Measurements from ENCODE around the gene LCAT.
A peak's percentile ranks its signal among the peaks of the same experiment; 100 is the strongest.
"Not testable (repeated sequence)": the region's sequence is repeated elsewhere in the genome, so short reads cannot be mapped to it uniquely, and the experiment has no call there.

The LCAT gene

DNA sequence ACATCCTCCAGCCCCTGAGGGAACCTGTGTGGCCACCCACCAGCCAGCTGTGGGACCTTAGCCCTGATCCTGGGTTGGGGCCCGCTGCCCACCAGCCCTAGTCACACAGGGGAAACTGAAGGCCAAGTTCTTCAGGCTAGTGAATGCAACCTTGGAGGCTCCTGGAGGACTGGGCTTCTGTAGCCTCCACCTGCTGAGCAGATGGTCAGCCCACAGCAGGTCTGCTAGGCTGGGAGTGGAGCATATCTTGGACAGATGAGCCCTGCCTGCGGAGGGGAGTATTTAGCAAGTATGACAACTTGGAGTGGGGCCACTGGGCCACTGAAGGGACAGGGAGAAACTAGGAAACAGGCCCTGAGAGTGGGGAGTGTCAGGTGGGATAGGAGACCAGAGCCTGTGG, 32.3 kb upstream of the LCAT start:
- Histone ChIP-seq H3K27ac (ENCODE audit: poor library complexity, severe bottlenecking) (no peak overlapping the region), H3K4me3 (ENCODE audit: severe bottlenecking) (no peak overlapping the region), H3K4me1 (ENCODE audit: insufficient read depth, poor library complexity, severe bottlenecking) (no peaks in the 10 kb centered on the region), H3K9me3 (ENCODE audit: severe bottlenecking) (no peaks in the 10 kb centered on the region), H3K36me3 (ENCODE audit: low read depth) (no peaks in the 10 kb centered on the region), H3K27me3 (ENCODE audit: insufficient read depth, poor library complexity, severe bottlenecking) (no peaks in the 10 kb centered on the region)
- ATAC-seq (ENCODE audit: low read depth), result no peak
- DNase-seq (ENCODE audit: low spot score), result no peak
- TF ChIP-seq, protein P1, sequence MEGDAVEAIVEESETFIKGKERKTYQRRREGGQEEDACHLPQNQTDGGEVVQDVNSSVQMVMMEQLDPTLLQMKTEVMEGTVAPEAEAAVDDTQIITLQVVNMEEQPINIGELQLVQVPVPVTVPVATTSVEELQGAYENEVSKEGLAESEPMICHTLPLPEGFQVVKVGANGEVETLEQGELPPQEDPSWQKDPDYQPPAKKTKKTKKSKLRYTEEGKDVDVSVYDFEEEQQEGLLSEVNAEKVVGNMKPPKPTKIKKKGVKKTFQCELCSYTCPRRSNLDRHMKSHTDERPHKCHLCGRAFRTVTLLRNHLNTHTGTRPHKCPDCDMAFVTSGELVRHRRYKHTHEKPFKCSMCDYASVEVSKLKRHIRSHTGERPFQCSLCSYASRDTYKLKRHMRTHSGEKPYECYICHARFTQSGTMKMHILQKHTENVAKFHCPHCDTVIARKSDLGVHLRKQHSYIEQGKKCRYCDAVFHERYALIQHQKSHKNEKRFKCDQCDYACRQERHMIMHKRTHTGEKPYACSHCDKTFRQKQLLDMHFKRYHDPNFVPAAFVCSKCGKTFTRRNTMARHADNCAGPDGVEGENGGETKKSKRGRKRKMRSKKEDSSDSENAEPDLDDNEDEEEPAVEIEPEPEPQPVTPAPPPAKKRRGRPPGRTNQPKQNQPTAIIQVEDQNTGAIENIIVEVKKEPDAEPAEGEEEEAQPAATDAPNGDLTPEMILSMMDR (IDR thresholded peaks at IDR 0.05; ENCODE audit: poor library complexity, severe bottlenecking), result no peak

DNA sequence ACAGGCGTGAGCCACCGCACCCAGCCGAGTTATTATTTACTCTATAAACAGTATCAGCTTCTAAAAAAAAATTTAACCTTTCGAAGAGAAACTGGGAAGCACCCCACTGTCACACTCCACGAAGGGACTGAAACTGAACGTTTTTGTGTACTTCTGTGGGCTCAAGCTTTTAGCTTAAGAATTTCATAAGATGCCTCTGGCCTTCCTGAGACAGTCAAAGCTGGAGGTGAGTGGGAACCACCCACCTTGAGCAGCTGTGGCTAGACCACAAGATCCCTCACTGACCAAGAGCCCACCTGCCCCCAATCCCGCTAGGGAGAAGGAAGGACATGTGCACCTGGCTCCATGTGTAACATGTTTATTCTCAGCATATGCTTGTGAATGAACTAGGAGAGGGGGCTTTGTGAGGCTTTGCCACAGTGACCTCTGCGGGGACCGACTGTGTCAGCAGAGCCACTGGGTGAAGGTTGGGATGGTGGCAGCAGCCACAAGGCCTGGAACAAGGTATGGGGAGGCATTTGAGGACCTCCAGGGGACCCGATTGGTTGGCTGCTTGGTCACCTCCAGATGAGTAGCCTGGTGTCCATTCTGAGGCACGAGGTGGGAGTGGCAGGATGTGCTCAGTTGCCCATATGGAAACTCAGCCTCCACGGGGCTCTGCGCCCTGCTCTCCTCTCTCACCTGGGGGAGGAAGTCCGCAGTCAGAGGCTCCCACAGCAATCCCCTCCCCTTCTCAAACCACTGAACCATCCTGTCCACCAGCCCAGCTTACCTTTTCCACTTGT, 31.6 kb upstream of the LCAT start:
- Histone ChIP-seq H3K27ac (ENCODE audit: poor library complexity, severe bottlenecking) (no peak overlapping the region), H3K9me3 (ENCODE audit: severe bottlenecking) (no peaks in the 10 kb centered on the region), H3K27me3 (ENCODE audit: insufficient read depth, poor library complexity, severe bottlenecking) (no peaks in the 10 kb centered on the region), H3K4me3 (ENCODE audit: severe bottlenecking) (no peak overlapping the region), H3K36me3 (ENCODE audit: low read depth) (no peaks in the 10 kb centered on the region), H3K4me1 (ENCODE audit: insufficient read depth, poor library complexity, severe bottlenecking) (no peaks in the 10 kb centered on the region)
- DNase-seq (ENCODE audit: low spot score) (no peak), ATAC-seq (ENCODE audit: low read depth) (no peak)
- TF ChIP-seq, protein P1 (IDR thresholded peaks at IDR 0.05; ENCODE audit: poor library complexity, severe bottlenecking), result no peak

DNA sequence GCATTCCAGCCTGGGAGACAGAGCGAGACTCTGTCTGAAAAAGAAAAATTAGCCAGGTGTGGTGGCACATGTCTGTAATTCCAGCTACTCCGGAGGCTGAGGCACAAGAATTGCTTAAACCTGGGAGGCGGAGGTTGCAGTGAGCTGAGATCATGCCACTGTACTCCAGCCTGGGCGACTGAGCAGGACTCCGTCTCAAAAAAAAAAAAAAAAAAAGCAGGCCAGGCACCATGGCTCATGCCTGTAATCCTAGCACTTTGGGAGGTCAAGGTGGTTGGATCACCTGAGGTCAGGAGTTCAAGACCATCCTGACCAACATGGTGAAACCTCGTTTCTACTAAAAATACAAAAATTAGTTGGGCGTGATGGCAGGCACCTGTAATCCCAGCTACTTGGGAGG, 28.4 kb upstream of the LCAT start:
- not testable (repeated sequence) for H3K4me3 ChIP-seq (ENCODE audit: severe bottlenecking); DNase-seq (ENCODE audit: low spot score); H3K4me1 ChIP-seq (ENCODE audit: insufficient read depth, poor library complexity, severe bottlenecking); ATAC-seq (ENCODE audit: low read depth); H3K27ac ChIP-seq (ENCODE audit: poor library complexity, severe bottlenecking); H3K36me3 ChIP-seq (ENCODE audit: low read depth); H3K27me3 ChIP-seq (ENCODE audit: insufficient read depth, poor library complexity, severe bottlenecking); H3K9me3 ChIP-seq (ENCODE audit: severe bottlenecking)

DNA sequence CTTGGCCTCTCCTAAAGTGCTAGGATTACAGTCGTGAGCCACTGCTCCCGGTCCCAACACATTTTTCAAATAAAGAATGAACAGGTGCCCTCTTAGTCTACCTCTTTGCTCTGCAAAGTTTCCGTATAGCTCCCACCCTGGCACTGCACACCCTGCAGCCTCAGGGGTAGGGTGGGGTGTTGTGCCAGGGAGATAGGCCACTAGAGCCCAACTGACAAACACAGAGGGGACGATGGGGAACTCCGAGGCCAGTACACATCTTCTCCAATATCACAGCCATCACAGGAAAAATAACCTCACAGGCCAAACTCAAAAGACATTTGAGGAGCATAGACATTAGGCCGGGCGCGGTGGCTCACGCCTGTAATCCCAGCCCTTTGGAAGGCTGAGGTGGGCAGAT, 27.2 kb upstream of the LCAT start:
- H3K4me1 ChIP-seq (ENCODE audit: insufficient read depth, poor library complexity, severe bottlenecking), result peaks cover 13% of the 10 kb centered on the region
- H3K9me3 ChIP-seq (ENCODE audit: severe bottlenecking), result no peaks in the 10 kb centered on the region
- H3K27ac ChIP-seq (ENCODE audit: poor library complexity, severe bottlenecking), result no peak overlapping the region
- ATAC-seq (ENCODE audit: low read depth) (no peak), DNase-seq (ENCODE audit: low spot score) (no peak)
- TF ChIP-seq, protein P1 (IDR thresholded peaks at IDR 0.05; ENCODE audit: poor library complexity, severe bottlenecking), result no peak
- H3K4me3 ChIP-seq (ENCODE audit: severe bottlenecking), result no peak overlapping the region
- no peaks in the 10 kb centered on the region for H3K27me3 ChIP-seq (ENCODE audit: insufficient read depth, poor library complexity, severe bottlenecking)
- H3K36me3 ChIP-seq (ENCODE audit: low read depth), result 0 out of 2 replicates have a peak, but pooled peaks cover 7% of the 10 kb centered on the region

DNA sequence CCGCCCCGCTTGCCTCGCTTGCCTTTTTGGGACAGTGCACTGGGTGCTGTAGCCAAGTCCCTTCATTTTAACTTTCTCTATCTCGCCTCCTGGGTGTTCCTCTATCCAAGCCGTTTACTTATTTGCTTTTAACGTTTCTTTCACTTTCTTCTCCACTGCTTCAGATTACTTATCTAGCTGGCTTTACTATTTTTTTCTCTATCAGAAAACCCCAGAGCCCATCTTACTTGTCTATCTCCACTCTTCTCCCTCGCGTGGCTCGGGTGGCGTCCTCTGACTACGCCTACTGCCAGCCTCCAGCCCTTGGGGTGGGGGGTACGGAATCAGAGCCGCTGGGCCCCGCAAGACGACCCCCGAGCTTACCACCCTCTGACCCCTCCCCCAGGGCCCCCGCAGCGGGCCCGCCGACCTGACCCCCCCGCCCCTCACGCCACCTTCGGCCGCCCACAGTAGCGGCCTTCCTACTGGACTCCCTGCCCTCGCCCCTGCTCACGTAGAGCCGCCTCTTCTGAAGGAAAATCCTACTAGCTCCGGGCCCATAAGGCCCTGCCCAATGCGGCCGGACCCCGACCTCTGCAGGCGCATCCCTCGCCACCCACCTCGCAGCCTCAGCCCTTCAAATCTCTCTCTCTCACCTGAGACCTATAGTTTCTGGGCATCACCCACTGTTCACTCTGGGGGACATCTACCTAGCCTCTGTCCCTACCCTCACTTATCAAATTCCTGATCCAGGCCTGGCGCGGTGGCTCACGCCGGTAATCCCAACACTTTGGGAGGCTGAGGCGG, 25.5 kb upstream of the LCAT start:
- TF ChIP-seq, protein P1 (IDR thresholded peaks at IDR 0.05; ENCODE audit: poor library complexity, severe bottlenecking), result no peak
- no peak for ATAC-seq (ENCODE audit: low read depth)
- Histone ChIP-seq H3K4me1 (ENCODE audit: insufficient read depth, poor library complexity, severe bottlenecking) (peaks cover 16% of the 10 kb centered on the region), H3K4me3 (ENCODE audit: severe bottlenecking) (peak overlapping the region; percentile 77), H3K9me3 (ENCODE audit: severe bottlenecking) (no peaks in the 10 kb centered on the region), H3K27me3 (ENCODE audit: insufficient read depth, poor library complexity, severe bottlenecking) (no peaks in the 10 kb centered on the region), H3K27ac (ENCODE audit: poor library complexity, severe bottlenecking) (peak overlapping the region; percentile 77), H3K36me3 (ENCODE audit: low read depth) (0 out of 2 replicates have a peak, but pooled peaks cover 13% of the 10 kb centered on the region)
- no peak for DNase-seq (ENCODE audit: low spot score)
